ENCODE measurements around the gene MCAM. TPM values are rescaled to one million over a fixed set of nuclear protein-coding genes. Genes with fewer than 3 reads are reported as not detected.

The MCAM gene
- total RNA-seq, result 2.8 and 3.9 TPM in 2 replicates

DNA sequence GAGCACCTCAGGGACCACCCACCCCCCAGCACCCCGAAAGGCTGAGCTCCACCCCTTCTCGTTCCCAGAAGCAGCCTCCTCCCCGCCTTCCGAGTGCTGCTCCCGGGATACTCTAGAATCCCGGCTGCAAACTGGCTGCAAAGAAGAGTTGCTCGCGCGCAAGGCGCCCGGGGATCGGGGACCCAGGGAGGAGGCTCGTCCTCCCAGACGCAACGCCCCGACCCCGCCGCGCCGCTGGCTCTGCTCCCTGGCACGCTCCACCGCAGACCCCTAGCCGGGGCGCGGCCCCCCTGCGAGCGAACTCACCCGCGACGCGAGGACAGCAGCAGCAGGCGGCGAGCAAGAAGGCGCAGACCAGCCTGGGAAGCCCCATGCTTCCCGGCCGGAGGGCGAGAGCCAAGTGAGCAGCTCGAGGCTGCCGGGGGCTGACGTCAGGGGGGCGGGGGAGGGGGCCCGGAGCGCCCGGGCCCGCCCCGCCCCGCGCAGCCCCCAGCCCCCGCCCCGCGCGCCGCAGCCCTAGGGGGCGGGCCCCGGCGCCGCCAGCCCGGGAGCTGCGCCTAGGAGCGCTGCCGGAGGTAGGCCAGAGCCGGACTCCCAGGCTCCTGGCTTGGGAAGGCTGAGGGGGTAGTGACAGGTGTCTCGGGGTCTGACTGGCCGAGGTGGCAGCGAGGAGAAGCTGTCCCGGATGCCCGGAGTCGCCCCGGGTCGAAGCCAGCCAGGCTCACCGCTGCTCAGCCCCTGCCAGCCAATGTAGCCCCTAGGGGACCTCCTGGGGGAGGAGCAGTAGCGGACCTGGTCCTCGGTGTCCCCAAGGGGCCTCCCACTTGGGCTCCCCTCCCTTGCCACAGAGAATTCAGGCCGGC, at the start of gene MCAM:
Gene MCAM, minus strand, starts transcription at position 402 of the 863 bp plus-strand sequence. Its CDS starts 29 bp downstream, at position 373.
- intact Hi-C loops (cut with micrococcal nuclease), result loop anchor here (2.0 kb wide), 1 partner anchor 222 kb away; a partner anchor contains a TSS

DNA sequence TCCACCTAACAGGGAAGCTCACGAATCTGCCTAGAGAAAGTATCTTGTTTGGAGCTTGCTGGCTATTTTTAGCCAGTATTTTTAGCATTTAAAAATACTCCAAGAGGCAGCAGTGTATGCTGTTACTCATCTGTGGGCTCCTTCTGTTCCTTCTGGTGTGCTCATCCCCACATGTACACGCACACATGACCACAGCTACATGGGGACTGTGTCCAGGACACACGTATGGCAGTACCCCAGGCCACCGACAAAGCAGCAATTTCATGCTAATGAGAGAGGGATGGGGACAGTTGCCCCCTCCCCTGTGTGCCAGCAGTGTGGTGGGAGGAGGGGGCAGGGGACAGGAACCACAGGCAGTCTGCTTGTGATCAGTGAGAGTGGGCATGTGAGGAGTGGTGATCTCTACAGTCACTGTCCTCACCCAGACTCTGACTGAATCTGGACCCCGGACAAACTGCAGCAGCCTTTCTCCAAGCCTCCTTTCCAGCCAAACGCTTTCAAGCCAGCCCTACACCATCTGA, 48.2 kb upstream of the MCAM start:
- intact Hi-C loops (cut with micrococcal nuclease), result no loop called here

DNA sequence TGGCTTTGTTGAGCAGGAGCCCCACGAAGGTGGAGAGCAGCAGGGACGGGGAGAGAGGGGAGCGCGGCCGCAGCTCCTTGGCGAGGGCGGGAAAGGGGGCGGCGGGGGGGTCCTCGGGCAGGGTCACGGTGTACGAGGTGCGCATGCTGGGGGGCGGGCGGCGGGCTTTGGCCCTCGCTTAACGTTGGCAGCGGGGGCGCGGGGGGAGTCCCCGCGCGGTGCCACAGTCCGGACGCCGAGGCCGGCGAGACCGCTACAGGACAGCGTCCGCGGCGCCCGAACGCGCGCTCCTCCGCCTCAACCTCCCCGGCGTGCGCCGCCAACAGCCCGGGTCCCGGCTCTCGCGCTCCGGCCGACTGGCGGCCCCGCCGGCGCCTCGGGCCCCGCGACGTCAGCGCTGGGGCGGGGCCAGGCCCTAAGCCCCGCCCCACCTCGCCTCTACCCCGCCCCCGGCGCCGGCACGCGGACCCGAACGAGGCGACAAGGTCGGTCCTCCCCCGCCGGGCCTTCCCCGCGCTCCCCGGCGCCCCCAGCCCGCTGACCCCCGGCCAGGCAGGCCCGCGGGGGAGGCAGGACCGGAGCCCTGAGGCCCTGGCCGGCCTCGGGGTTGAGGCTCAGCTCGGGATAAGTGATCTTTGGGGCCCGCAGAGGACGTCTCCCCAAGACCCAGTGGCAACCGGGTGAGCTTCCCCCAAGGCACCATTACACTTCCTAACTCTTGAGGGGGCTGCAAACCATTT, 47.1 kb upstream of the MCAM start:
- intact Hi-C loops (cut with micrococcal nuclease), result loop anchor here (1.0 kb wide), 2 partner anchors 8 to 17 kb away; partner anchors contain the start of gene USP2

DNA sequence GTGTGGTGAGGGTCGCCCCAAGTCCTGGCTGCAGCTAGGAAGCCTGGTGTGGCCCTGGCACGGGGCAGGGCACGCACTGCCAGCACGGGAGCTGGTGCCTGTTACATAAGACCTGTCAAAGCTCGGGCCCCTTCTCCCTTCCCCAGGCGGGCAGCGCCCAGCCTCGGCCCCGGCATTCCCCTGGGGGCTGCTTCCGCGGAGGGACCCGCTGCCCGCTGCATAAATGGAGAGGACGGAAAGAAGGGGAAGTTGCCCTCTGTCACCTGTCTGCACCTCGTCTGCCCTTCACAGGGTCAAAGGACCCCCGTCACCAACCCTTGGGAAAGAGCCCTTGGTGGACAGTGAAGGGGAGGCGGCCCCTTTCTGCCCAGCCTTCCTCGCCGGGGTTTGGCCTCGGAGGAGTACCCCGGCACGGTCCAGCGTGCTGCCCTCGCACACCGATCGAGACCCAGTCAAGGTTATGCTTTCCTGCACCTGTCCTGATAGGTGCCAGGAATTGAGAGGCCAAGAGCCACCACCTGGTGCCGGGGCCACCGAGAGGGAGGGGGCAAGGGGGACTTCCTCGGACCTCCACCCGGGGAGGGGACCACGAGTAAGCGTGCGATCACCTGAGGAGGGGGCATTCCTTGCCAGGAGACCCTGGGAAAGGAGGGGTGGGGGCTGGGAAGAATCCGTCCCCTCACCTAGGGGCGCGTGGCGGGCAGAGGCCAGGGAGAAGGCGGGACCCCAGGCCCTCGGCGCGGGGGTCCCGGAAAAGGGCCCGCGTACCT, 46.3 kb upstream of the MCAM start:
- intact Hi-C loops (cut with micrococcal nuclease), result no loop called here

DNA sequence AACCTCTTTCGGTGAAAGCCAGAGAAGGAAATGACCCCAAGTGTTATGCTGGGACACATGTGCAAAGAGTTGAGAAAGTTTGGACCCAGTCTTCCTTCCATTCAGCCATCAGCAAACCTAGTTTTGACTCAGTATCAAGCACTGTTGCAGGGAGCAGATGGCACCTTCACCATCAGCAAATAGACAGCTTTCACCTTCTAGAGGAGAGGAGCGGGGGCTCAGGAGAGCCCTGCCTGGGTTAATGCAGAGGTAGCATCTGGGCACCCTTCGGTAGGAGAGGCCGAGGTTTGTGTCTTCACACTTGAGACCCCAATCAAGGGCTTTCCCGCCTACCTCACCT, 45.8 kb upstream of the MCAM start:
- intact Hi-C loops (cut with micrococcal nuclease), result no loop called here

- intact Hi-C loops (cut with micrococcal nuclease), result no loop called here
Observed at GRCh38 chr11:119361941-119362725, 45.2 kb upstream of the MCAM start.

- intact Hi-C loops (cut with micrococcal nuclease), result no loop called here
Observed at GRCh38 chr11:119361056-119361787, 44.3 kb upstream of the MCAM start.

- intact Hi-C loops (cut with micrococcal nuclease), result loop anchor here (5.0 to 10.0 kb wide), 2 partner anchors 365 to 748 kb away; partner anchors contain the start of gene NECTIN1
Observed at GRCh38 chr11:119359365-119360214, 42.7 kb upstream of the MCAM start.

DNA sequence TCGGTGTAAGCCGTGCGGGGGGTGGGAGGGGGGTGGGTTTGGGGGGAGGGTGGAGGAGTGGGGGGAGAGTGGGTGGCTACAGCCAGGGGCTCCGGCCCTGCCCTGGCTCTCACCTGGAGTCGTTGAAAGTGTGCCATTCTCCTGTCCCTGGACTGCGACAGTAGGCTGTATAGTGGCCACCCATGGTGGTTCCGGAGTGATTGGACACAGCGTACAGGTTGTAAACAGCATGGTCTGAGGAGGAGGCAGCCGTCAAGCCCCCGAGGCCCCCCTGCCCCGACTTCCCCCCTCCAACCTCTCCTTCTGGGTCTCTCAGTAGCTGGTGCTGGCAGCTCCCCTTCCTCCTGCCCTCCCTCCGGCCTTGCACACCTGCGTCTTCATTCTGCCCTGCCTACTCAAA, 40.1 kb upstream of the MCAM start:
- intact Hi-C loops (cut with micrococcal nuclease), result loop anchor here (5.0 to 10.0 kb wide), 2 partner anchors 368 to 750 kb away; partner anchors contain the start of gene NECTIN1

- intact Hi-C loops (cut with micrococcal nuclease), result loop anchor here (1.0 to 10.0 kb wide), 6 partner anchors 8 to 751 kb away; partner anchors contain the start of genes NECTIN1, RNF26 and USP2
Observed at GRCh38 chr11:119356349-119357031, 39.6 kb upstream of the MCAM start.

DNA sequence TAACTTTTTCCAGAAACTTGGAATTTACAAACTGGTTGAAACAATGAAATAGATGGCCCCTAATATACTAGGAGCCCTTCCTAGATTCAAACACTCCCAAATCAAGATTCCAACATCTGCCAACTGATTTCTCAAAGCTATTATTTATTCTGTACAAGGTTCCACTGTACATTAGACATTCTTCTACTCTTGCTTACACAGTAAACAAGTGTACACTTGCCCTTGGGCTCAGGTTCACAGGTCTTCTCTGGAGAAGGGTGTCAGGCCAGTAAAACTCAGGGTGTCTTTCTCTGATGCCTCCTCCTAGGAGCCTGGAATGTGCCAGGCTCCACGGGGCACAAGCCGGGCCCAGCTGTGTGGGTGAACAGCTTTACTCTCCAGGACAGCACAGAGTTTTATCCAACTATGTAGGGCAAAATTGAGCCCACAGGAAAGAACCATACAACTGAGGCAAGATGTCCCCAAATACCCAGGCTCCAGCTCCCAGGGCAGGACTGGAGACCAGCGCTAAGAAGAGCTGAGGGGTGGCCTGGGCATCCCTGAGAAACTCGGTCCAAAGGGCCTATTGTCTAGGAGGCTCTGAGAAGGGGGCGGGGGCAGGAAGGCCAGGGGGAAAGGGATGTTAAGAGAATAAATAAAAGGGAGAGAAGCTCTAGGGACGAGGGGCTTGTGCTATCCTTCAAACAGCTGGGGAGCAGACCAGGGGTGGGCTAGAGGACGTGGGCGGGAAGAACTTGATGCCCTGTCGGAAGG, 38.3 kb upstream of the MCAM start:
- intact Hi-C loops (cut with micrococcal nuclease), result loop anchor here (5.0 to 10.0 kb wide), 2 partner anchors 370 to 752 kb away; partner anchors contain the start of gene NECTIN1

DNA sequence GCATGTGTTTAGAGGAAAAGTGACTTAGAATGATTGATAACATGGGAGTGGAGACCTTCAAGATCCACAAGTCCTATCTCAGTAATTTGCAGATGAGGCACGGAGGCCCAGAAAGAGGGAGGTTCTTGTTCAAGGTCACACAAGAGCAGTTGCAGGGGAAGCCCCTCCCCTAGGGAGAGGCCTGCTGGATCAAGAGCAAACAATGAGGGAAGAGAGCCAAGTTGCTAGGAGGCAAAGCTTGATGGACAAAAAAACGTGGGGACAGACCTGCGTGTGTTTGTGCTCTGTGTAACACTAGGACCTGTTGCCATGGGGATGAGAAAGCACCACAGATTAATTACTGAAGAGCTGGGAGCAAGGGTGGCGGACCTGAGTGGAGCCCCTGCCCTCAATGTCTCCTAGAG, 35.9 kb upstream of the MCAM start:
- intact Hi-C loops (cut with micrococcal nuclease), result loop anchor here (10.0 kb wide), 1 partner anchor 372 kb away; the partner anchor contains the start of gene NECTIN1

- intact Hi-C loops (cut with micrococcal nuclease), result loop anchor here (10.0 kb wide), 1 partner anchor 374 kb away; the partner anchor contains the start of gene NECTIN1
Observed at GRCh38 chr11:119351232-119351631, 34.3 kb upstream of the MCAM start.

GRCh38 chr11:119350302-119350701, 33.4 kb upstream of the MCAM start:
- intact Hi-C loops (cut with micrococcal nuclease), result loop anchor here (10.0 kb wide), 1 partner anchor 374 kb away; the partner anchor contains the start of gene NECTIN1

- intact Hi-C loops (cut with micrococcal nuclease), result no loop called here
Observed at GRCh38 chr11:119347940-119348605, 31.1 kb upstream of the MCAM start.

DNA sequence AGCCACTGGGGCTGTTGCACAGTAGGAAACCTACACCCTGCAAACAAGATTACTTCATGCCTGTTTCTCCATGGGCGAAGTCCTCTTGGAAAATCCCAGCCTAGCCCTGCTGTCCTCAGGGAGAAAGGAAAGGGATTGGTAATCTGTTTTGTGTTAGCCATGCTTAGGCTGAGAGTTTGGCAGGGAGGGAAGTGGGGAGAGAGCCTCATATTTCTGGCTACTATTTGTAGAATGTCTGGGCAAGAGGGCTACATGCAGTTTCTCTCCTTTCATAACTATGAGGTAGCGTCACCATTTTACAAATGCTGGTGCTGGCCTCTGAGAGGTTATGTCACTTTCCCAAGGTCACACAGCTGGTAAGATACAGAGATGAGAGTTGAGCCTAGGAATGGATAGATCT, 30.3 kb upstream of the MCAM start:
- intact Hi-C loops (cut with micrococcal nuclease), result no loop called here
